IgD-negative memory B cell (primary cell): ENCODE results near the gene ITFG2. TPM values are rescaled to one million over a fixed set of nuclear protein-coding genes. Genes with fewer than 3 reads are reported as not detected.

Source experiments
- H3K27ac Mint-ChIP-seq, 3 donors: one replicate each; pipeline ENCODE4 v1.8.0; 2020 to 2022; ENCODE audit warnings: mild to moderate bottlenecking in 3 of 3, mixed read lengths in 3 of 3, moderate library complexity in 1 of 3
- H3K27me3 Mint-ChIP-seq: one replicate; pipeline ENCODE4 v1.8.0; 2021; ENCODE audit warnings: mixed read lengths
- H3K36me3 Mint-ChIP-seq: one replicate; pipeline ENCODE4 v1.8.0; 2020; ENCODE audit warnings: mild to moderate bottlenecking, mixed read lengths
- H3K4me1 Mint-ChIP-seq, 3 donors: one replicate each; pipeline ENCODE4 v1.8.0; 2020 to 2022; ENCODE audit warnings: mixed read lengths in 3 of 3, mild to moderate bottlenecking in 1 of 3
- H3K4me3 Mint-ChIP-seq, 4 donors: one replicate each; pipeline ENCODE4 v1.8.0; 2020 to 2022; ENCODE audit warnings: mild to moderate bottlenecking in 4 of 4, mixed read lengths in 4 of 4, moderate library complexity in 3 of 4
- H3K9me3 Mint-ChIP-seq, 3 donors: one replicate each; pipeline ENCODE4 v1.8.0; 2020 to 2021; ENCODE audit warnings: mixed read lengths in 3 of 3, mild to moderate bottlenecking in 1 of 3
- polyA plus RNA-seq: library from polyadenylated mRNA; unstranded; fragments of 300-500 nt; fragmentation: Illumina TruSeq; gene quantifications from one replicate; pipeline ENCODE4 v1.2.3, GENCODE V29; 2021

ITFG2 gene
- polyA plus RNA-seq, 1 donor from 2014 or later: 57.9 TPM

DNA sequence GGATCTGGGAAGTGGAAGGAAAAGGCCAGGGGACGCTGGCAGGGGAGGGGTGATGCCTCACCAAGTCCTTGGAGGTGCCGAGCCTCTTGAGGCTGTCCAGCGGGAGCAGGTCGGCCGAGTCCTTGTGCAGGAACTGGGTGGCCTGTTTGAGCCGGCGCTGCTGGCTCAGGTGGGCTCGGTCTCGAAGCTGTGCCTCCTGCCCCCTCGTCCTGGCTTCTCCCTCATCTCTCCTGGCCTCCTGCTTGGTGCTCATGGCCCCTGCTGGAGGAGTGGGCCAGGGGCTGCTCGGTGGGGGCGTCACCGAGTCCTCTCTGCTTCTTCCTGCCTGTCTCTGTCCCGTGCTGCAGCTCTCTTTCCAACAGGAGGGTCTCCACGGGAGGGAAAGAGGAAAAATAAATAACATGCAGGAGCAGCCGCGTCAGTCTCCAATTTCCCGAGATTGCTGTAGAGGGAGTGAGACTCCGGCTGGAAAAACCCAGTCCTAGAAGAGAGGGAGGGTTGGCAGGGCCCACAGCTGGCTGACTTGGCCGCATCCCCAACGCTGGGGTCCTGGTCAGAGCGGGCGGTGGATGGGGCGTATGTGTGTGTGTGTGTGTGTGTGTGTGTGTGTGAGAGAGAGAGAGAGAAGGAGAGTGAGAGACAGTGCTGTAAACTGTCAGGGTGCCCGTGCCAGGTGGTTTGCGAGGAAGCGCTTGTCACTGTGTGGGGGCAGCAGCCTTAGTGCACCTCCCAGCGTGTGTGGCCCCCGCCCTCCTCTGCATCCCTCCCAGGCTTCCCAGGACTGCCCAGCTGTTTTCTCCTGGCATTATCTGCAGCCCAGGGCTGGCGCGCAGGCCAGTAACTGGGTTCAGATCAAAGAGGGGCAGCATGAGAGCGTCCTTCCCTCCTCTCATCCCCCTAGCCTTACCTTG lies 22.4 kb downstream of the ITFG2 start, which contains the start of gene NRIP2:
NRIP2 (minus strand) TSS at position 455 of the 911 bp plus-strand sequence; CDS start at position 403, 52 bp downstream.
- H3K9me3 Mint-ChIP-seq: no peaks in the 10 kb centered on the region
- H3K27me3 Mint-ChIP-seq: no peaks in the 10 kb centered on the region
- peaks cover 10% of the 10 kb centered on the region for H3K36me3 Mint-ChIP-seq
- peaks cover 0 to 6% (median 4%) of the 10 kb centered on the region in 3 donors for H3K4me1 Mint-ChIP-seq
- no peak within 1 kb of the TSS for H3K27ac Mint-ChIP-seq
- no peak within 1 kb of the TSS for H3K4me3 Mint-ChIP-seq

DNA sequence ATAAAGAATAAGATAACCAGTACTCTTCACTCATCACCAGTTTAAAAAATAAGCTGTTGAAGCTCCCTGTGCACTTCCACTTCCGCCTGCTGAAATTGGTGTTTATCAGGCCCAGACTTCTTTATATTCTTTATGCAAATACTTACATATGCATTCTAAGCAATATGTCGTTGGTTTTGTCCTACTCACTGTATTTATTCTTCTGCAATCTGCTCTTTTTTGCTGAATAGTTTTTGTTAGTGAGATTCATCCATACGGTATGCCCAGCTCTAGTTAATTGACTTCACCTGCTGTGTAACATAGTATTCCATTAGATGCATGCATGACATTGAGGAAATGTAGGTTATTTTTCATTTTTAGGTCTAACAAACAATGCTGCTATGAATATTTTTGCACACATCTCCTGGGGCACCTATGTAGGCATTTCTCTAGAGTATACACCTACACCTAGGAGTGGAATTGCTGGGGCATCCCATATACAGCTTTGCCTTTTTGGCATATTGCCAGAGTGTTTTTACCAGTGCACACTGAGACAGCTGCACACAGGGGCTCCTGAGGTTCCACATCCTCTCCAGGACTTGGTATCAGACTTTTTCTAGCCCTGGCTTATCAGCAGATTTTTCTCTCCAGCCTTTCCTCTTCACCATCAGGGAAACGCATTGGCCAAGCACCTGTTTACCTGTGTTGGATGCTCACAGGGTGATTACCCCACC lies 23.4 kb downstream of the ITFG2 start:
- Mint-ChIP-seq H3K9me3 (no peaks in the 10 kb centered on the region), H3K4me1 (peaks cover 0 to 6% (median 4%) of the 10 kb centered on the region in 3 donors), H3K36me3 (peaks cover 10% of the 10 kb centered on the region), H3K4me3 (no peak overlapping the region), H3K27me3 (no peaks in the 10 kb centered on the region), H3K27ac (no peak overlapping the region)

DNA sequence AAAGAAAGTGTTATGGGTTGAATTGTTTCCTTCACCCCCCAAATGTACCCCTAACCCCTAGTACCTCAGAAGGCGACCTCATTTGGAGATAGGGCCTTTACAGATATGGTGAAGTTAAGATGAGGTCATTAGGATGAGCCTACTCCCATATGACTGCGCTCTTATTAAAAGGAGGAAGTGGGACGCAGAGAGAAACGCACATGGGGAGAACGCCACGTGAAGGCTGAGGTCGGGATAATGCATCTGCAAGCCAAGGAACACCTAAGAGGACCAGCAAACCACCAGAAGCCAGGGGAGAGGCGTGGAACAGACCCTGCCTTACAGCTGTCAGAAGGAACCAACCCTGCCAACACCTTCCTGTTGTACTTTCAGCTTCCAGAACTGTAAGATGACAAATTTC lies 24.1 kb downstream of the ITFG2 start:
- Mint-ChIP-seq H3K36me3 (peaks cover 10% of the 10 kb centered on the region), H3K4me3 (no peak overlapping the region), H3K27ac (no peak overlapping the region), H3K4me1 (peaks cover 0 to 5% (median 4%) of the 10 kb centered on the region in 3 donors), H3K27me3 (no peaks in the 10 kb centered on the region), H3K9me3 (no peaks in the 10 kb centered on the region)

- H3K36me3 Mint-ChIP-seq: peaks cover 11% of the 10 kb centered on the region
- H3K4me1 Mint-ChIP-seq: no peaks in the 10 kb centered on the region
- H3K27ac Mint-ChIP-seq: peak overlapping the region in 1 of 3 donors; percentile 27
- no peaks in the 10 kb centered on the region for H3K9me3 Mint-ChIP-seq
- H3K27me3 Mint-ChIP-seq: no peaks in the 10 kb centered on the region
- peak overlapping the region in 1 of 4 donors; percentile 12 for H3K4me3 Mint-ChIP-seq
These were observed 28.7 kb downstream of the ITFG2 start for GRCh38 chr12:2841056-2841650.

DNA sequence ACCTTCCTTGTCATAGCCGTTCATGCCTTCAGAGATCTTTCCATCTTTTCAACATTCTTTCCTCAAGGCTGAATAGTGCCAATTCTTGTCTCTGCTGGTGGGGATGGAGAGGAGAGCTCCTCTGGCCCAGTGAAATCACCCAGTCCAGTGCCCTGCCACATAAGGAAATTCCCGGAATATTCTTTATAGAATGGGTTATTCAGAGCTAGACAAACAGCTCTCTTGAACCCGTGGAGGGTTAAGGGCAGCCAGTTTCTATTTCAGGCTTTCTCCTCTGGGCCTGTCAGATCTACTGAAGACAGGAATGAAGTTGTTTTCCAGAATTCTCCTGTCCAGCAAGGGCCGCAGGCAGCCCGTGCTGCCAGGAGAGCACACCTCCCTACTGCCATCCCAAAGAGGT lies 30.5 kb downstream of the ITFG2 start:
- Mint-ChIP-seq H3K27ac (no peak overlapping the region), H3K9me3 (no peaks in the 10 kb centered on the region), H3K27me3 (no peaks in the 10 kb centered on the region), H3K4me3 (no peak overlapping the region), H3K36me3 (peaks cover 11% of the 10 kb centered on the region), H3K4me1 (no peaks in the 10 kb centered on the region)

DNA sequence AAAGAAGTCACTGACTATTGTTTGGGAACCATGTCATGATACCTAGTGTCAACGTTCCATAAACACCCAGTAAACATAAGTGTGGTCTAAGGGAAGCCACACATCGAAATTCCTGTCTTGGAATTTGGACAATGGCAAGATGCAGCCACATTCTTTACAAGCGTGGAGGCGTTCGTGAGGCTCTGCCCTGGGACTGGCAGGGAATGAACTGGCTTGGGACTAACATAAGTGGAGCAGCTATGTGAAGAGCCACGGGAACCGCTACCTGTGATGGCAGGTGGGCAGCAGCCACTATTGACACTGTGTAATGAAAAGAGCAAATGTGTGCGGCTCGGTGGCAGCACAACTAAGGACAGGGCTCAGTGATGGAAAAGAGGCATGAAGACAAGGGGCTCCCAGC lies 32.3 kb downstream of the ITFG2 start:
- Mint-ChIP-seq H3K27me3 (no peaks in the 10 kb centered on the region), H3K27ac (no peak overlapping the region), H3K4me3 (no peak overlapping the region), H3K36me3 (peaks cover 3% of the 10 kb centered on the region), H3K9me3 (no peaks in the 10 kb centered on the region), H3K4me1 (no peaks in the 10 kb centered on the region)

DNA sequence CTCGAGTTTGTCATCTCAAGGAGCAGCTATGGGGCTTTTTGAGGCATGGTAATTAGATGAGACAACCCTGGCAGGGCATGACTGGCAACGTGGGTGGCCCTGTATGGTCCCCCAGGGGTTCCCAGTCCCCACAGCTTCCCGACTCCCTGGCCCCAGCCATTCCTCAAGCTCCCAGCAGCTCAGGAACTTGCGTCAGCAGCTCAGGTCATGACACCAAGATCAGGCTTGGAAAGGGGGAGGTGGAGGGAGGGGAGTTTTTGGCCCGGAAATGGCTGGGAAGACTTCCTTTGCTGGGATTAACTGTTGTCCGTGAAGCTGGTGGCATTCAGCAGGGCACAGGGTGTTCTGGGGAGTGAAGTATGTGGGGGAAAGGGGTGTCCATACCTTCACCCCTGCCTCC lies 32.8 kb downstream of the ITFG2 start:
- Mint-ChIP-seq H3K9me3 (no peaks in the 10 kb centered on the region), H3K27ac (no peak overlapping the region), H3K4me3 (no peak overlapping the region), H3K4me1 (no peaks in the 10 kb centered on the region), H3K36me3 (peaks cover 2% of the 10 kb centered on the region), H3K27me3 (no peaks in the 10 kb centered on the region)

DNA sequence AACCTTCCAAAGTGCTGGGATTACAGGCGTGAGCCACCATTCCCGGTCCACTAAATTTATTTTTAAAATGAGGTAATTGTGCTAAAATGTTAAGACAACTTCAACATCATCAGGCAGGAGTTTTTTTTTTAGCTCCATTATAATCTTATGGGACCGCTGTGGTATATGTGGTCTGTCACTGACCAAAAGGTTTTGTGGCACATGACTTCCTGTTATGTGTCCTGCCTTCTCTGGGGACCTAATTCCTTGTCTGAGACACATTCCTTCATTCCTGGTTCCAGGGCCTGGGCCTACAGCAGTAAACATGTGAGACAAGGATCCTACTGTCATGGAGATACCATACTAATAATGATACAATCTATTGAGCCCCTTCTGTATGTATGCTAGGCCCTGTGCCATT lies 39.5 kb downstream of the ITFG2 start:
- peaks cover 0 to 3% (median 0%) of the 10 kb centered on the region in 3 donors for H3K4me1 Mint-ChIP-seq
- peaks cover 4% of the 10 kb centered on the region for H3K36me3 Mint-ChIP-seq
- no peaks in the 10 kb centered on the region for H3K9me3 Mint-ChIP-seq
- no peak overlapping the region for H3K4me3 Mint-ChIP-seq
- H3K27ac Mint-ChIP-seq: no peak overlapping the region
- H3K27me3 Mint-ChIP-seq: no peaks in the 10 kb centered on the region

GRCh38 chr12:2853626-2854025 lies 41.2 kb downstream of the ITFG2 start:
- Mint-ChIP-seq H3K4me1 (peaks cover 0 to 3% (median 0%) of the 10 kb centered on the region in 3 donors), H3K36me3 (peaks cover 4% of the 10 kb centered on the region), H3K4me3 (peak overlapping the region in 1 of 4 donors; percentile 54), H3K9me3 (no peaks in the 10 kb centered on the region), H3K27me3 (no peaks in the 10 kb centered on the region), H3K27ac (no peak overlapping the region)

DNA sequence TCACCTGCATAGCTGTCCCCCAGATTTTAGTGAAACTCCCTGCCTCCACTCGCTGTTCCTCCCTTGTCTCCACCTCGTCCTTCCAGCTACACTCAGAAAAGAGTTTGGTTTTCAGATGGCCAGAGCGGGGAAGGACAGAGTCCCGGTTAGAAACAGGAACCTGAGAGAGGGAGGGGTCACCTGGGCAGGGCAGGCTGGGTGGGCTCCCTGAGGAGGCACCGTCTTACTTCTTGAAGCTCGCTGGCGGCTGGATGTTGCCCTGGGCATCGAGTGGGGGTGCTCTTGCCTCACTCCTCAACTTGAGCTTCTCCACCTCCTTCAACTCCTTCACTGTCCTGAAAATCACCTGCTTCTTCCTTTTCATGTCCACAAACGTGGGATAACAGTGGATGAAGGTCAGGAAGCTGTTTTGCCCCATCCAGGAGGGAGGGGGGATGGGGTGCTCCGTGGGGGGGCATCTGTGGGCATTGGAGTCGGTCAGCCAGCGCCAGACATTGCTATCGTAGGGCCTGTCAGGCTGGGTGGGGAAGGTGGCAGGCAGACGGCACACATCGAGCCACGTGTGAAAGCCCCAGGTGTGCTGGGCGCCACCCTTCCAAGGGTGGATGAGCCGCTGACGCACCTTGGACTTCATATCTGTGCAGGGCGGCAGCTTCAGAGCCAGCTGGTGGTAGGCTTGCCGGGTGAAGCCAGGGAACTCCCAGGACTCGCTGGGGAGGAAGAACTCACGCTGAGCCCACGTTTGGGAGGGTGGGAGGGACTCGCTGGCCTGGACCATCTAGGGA lies 42.4 kb downstream of the ITFG2 start:
- no peaks in the 10 kb centered on the region for H3K27me3 Mint-ChIP-seq
- no peak overlapping the region for H3K4me3 Mint-ChIP-seq
- no peaks in the 10 kb centered on the region for H3K9me3 Mint-ChIP-seq
- peaks cover 4% of the 10 kb centered on the region for H3K36me3 Mint-ChIP-seq
- peaks cover 0 to 3% (median 0%) of the 10 kb centered on the region in 3 donors for H3K4me1 Mint-ChIP-seq
- no peak overlapping the region for H3K27ac Mint-ChIP-seq

DNA sequence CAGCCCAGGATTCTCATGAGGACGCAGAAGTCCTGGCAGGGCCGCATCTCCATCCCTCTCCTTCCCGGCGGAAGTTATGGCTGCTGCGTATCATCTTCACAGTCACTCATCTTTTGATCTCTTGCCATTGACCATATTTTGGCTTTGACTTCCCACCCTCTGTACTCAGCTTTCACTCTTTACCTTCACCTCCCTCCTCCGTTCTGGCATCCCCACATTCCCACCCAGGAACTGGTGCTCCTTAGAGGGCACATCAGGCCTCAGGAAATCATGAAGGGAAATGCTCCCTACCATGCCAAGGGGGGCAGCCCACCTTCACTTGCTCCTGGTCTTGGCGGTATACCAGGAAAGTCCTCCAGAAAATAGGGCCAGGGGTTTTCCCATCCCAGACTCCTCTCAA lies 43.1 kb downstream of the ITFG2 start:
- H3K9me3 Mint-ChIP-seq: no peaks in the 10 kb centered on the region
- no peak overlapping the region for H3K27ac Mint-ChIP-seq
- peaks cover 4% of the 10 kb centered on the region for H3K36me3 Mint-ChIP-seq
- no peak overlapping the region for H3K4me3 Mint-ChIP-seq
- no peaks in the 10 kb centered on the region for H3K27me3 Mint-ChIP-seq
- H3K4me1 Mint-ChIP-seq: peaks cover 0 to 3% (median 0%) of the 10 kb centered on the region in 3 donors

GRCh38 chr12:2856051-2856450 lies 43.6 kb downstream of the ITFG2 start:
- Mint-ChIP-seq H3K4me3 (no peak overlapping the region), H3K36me3 (peaks cover 4% of the 10 kb centered on the region), H3K27me3 (no peaks in the 10 kb centered on the region), H3K9me3 (no peaks in the 10 kb centered on the region), H3K4me1 (peaks cover 0 to 3% (median 0%) of the 10 kb centered on the region in 3 donors), H3K27ac (peak overlapping the region in 1 of 3 donors; percentile 64)

- H3K27ac Mint-ChIP-seq: peak within 1 kb of the TSS in 2 of 3 donors; percentile 32 to 64
- no peaks in the 10 kb centered on the region for H3K27me3 Mint-ChIP-seq
- H3K4me3 Mint-ChIP-seq: no peak within 1 kb of the TSS
- peaks cover 4% of the 10 kb centered on the region for H3K36me3 Mint-ChIP-seq
- H3K9me3 Mint-ChIP-seq: no peaks in the 10 kb centered on the region
- H3K4me1 Mint-ChIP-seq: peaks cover 0 to 3% (median 0%) of the 10 kb centered on the region in 3 donors
These were observed 44.6 kb downstream of the ITFG2 start, which contains the start of gene TEX52 for GRCh38 chr12:2857021-2857431. Gene TEX52, minus strand, starts transcription at chr12:2857039. Its CDS starts 13 bp downstream, at chr12:2857026.

DNA sequence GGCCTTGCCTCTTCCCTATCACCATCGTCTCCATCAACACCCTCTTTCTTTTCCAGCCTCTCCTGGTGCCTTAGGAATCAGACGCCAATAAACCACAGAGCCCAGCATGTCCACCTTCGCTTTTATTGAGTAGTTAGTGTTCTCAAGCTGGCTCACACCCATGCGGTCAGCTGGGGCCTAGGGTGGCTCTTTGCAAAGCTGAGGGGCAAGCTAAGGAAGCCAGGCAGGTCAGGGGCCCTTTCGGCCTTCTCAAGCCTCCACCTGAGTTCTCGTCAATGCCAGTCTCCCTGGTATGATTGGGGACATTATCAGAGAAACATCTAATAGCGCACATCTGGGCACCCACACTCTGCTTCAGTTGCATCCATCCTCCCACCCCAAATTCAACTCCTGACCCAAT lies 45.1 kb downstream of the ITFG2 start:
- peaks cover 4% of the 10 kb centered on the region for H3K36me3 Mint-ChIP-seq
- H3K4me1 Mint-ChIP-seq: peaks cover 0 to 3% (median 0%) of the 10 kb centered on the region in 3 donors
- no peak overlapping the region for H3K27ac Mint-ChIP-seq
- H3K4me3 Mint-ChIP-seq: no peak overlapping the region
- H3K9me3 Mint-ChIP-seq: no peaks in the 10 kb centered on the region
- no peaks in the 10 kb centered on the region for H3K27me3 Mint-ChIP-seq
